GM12874 (cell line): ENCODE measurements around the gene CNOT10.

Experiments
- CTCF ChIP-seq: IDR thresholded peaks from 2 replicates; pipeline ENCODE4 v1.5.1; 2011; ENCODE audit warnings: low read depth, mild to moderate bottlenecking, control low read depth, low read length, moderate library complexity; ENCODE audit not compliant: insufficient read depth

The CNOT10 gene

DNA sequence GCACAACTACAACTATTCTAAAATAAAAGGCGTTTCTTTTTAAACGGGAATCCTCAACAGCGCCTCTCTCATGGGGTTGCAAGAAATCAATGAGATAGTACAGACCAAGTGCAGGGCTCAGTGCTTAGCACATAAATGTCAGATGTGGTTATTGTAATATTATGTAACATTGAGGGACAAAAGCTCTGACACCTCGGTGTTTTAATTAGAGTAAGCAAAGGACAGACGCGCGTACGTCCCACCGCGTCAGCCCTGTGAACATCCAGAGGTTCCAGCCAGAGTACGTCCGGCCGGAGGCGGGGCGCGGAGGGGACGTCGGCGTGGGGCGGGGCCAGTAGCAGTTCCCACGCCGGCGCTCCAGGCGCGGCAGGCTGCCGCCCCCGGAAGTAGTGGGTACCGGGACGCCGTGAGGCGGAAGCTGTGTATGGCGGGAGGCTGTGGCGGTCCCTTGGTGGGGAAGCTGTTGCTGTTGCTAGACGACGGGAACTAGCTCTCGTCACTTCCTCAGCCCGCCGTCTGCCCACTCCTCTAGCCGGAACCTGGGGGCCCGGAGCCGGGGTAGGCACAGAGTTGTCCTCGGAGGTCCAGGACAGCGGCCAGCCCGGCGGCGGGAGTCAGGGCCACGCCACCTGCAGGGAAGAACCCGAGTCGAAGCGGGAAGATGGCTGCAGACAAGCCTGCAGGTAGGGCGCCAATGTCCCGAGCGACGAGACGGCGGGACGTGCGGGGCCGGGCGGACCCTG lies at the start of gene CNOT10:
Gene CNOT10, plus strand, starts transcription at position 389 of the 743 bp plus-strand sequence. Its CDS starts 273 bp downstream, at position 662.
- no peak for TF ChIP-seq CTCF

DNA sequence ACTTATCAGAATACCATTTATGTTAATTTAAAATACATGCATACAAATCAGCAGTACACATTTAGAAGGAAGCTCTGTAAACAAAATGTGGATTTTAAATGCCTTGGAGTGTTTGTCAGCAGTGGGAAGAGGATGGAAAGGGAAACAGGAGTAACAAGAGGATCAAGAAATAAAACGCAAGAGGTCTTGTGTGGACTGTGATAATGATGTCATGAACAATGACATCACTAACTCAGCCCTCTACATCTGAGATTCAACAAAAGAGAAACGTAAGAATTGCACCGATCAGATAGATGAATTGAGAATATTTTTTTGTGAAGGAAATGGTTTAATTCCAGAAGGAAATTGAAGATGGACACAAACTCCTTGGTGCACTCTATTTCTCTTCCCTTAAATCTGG lies 44.0 kb upstream of the CNOT10 start:
- TF ChIP-seq CTCF = no peak

DNA sequence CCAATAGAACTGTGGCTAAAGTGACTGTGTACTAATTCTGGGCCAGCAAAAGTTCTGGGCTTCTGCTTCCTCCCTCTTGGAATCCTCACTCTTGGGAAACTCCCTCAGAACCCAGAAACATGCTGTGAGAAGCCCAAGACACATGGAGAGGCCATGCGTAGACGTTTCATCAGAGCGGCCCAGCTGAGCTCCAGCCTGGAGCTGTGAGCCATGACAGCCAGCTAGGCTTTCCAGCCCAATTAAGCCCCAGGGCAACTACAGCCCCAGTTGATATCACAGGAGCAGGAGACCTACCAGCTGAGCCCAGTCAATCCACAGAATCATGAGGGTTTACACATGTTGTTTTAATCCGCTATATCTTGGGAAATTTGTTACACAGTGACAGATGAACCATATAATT lies 43.6 kb upstream of the CNOT10 start:
- TF ChIP-seq CTCF = no peak

GRCh38 chr3:32643354-32643753 lies 41.6 kb upstream of the CNOT10 start:
- TF ChIP-seq CTCF = no peak

- TF ChIP-seq CTCF = no peak
Measured at GRCh38 chr3:32643816-32644215, 41.2 kb upstream of the CNOT10 start.

DNA sequence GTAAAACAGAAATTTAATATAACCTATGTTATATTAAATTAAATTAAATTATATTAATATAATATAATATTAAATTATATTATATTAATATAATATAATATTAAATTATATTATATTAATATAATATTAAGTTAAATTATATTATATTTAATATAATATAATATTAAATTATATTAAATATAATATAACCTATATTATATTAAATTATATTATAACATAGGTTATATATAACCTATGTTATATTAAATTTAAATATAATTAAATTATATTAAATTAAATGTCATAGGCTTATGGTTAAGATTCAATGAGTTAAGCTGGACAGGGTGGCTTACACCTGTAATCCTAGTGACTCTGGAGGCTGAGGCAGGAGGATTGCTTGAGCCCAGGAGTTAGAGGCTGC lies 40.6 kb upstream of the CNOT10 start:
- no peak for TF ChIP-seq CTCF

DNA sequence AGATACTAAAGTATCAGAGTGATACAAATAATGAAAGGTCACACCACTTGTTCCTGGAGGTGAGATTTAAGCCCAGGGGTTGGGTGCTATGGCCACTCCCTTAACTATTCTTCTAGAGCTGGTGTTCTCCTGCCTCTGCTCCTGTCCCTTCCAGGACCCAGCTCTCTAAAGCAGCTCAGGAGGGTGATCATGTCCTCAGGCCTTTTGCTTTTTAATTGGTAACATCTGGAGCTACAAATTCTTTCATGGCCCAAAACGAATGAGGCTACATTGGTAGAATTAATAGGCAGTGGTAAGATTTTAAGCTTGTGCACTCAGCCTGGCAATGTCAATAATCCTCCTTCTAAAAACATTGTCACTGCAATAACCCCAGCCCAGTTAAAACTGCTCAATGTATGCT lies 38.2 kb upstream of the CNOT10 start:
- TF ChIP-seq CTCF = no peak
